ENCODE results near the gene PPP1R12C. TPM values are rescaled to one million over a fixed set of nuclear protein-coding genes. Genes with fewer than 3 reads are reported as not detected.

PPP1R12C gene
- total RNA-seq, 1 experiment from 2014 or later: 92.3 TPM

GRCh38 chr19:55158423-55158822, 41.0 kb upstream of the PPP1R12C start (continued):
- TF ChIP-seq ERG (CRISPR knock-in tag; IDR thresholded peaks at IDR 0.05) (no peak), FOXJ3 (CRISPR knock-in tag; IDR thresholded peaks at IDR 0.05; ENCODE audit: borderline replicate concordance) (no peak), ZNF317 (CRISPR knock-in tag; IDR thresholded peaks at IDR 0.05; ENCODE audit: borderline replicate concordance, low read depth) (no peak), IRF2 (CRISPR knock-in tag; IDR thresholded peaks at IDR 0.05; ENCODE audit: borderline replicate concordance, low read depth) (no peak), ZBTB43 (CRISPR knock-in tag; IDR thresholded peaks at IDR 0.05) (no peak), PRRX2 (CRISPR knock-in tag; IDR thresholded peaks at IDR 0.05) (no peak), RORB (CRISPR knock-in tag; IDR thresholded peaks at IDR 0.05) (no peak)
- TF ChIP-seq, protein P1, sequence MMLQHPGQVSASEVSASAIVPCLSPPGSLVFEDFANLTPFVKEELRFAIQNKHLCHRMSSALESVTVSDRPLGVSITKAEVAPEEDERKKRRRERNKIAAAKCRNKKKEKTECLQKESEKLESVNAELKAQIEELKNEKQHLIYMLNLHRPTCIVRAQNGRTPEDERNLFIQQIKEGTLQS (CRISPR knock-in tag; conservative IDR thresholded peaks at IDR 0.05): no peak

GRCh38 chr19:55157064-55157908, 39.8 kb upstream of the PPP1R12C start, which contains the start of gene TNNI3:
TNNI3 (minus strand) TSS chr19:55157732; CDS start chr19:55157589, 143 bp downstream.
- TF ChIP-seq, protein P1 (CRISPR knock-in tag; conservative IDR thresholded peaks at IDR 0.05): no peak
- TF ChIP-seq AR (CRISPR knock-in tag; IDR thresholded peaks at IDR 0.05): no peak
- peaks cover 12% of the 10 kb centered on the region for H3K9me3 Mint-ChIP-seq
- ATAC-seq (no peak), DNase-seq (ENCODE audit: low spot score) (no peak)
- peak within 1 kb of the TSS; percentile 84 for H3K4me3 Mint-ChIP-seq
- peaks cover 68% of the 10 kb centered on the region for H3K27me3 Mint-ChIP-seq (ENCODE audit: low read depth)
- H3K36me3 Mint-ChIP-seq: peaks cover 16% of the 10 kb centered on the region
- peak within 1 kb of the TSS; percentile 63; the same call in 1 of the 2 replicates for H3K27ac Mint-ChIP-seq
- CTCF ChIA-PET: interaction anchor here (0.6 to 4.5 kb wide), 6 partner anchors 9 to 389 kb away, joined by 3 to 103 read pairs (median 12); partner anchors contain the start of gene DNAAF3
- peaks cover 23% of the 10 kb centered on the region for H3K4me1 Mint-ChIP-seq
- POLR2A ChIA-PET: interaction anchor here (1.4 kb wide), 1 partner anchor 15 kb away, joined by 8 read pairs; no protein-coding TSS in a partner anchor

GRCh38 chr19:55156202-55157063, 39.0 kb upstream of the PPP1R12C start:
- Mint-ChIP-seq H3K27ac (peak overlapping the region; percentile 63; the same call in 1 of the 2 replicates), H3K27me3 (ENCODE audit: low read depth) (peaks cover 66% of the 10 kb centered on the region), H3K36me3 (peaks cover 24% of the 10 kb centered on the region), H3K9me3 (peaks cover 18% of the 10 kb centered on the region), H3K4me1 (peaks cover 23% of the 10 kb centered on the region), H3K4me3 (peak overlapping the region; percentile 84)
- ATAC-seq (peak; percentile 62), DNase-seq (ENCODE audit: low spot score) (peak; percentile 97)
- ChIA-PET POLR2A (interaction anchor here (0.6 to 1.4 kb wide), 8 partner anchors 10 to 320 kb away, joined by 3 to 10 read pairs (median 4); partner anchors contain the start of genes UBE2S and ZNF628), CTCF (interaction anchor here (0.6 to 2.3 kb wide), 9 partner anchors 10 to 498 kb away, joined by 3 to 37 read pairs (median 6); partner anchors contain the start of genes DNAAF3 and PPP1R12C)
- TF ChIP-seq ZNF138 (CRISPR knock-in tag; conservative IDR thresholded peaks at IDR 0.05): no peak
- no peak for TF ChIP-seq TP53 (CRISPR knock-in tag; IDR thresholded peaks at IDR 0.05)
- peak; percentile 50 for TF ChIP-seq SP1 (CRISPR knock-in tag; conservative IDR thresholded peaks at IDR 0.05)
- TF ChIP-seq AFF4 (CRISPR knock-in tag; IDR thresholded peaks at IDR 0.05; ENCODE audit: borderline replicate concordance): no peak

Data from WTC11 (cell line).